Measurements from ENCODE around the gene ACTN3.
A peak's percentile ranks its signal among the peaks of the same experiment; 100 is the strongest.

The ACTN3 gene

DNA sequence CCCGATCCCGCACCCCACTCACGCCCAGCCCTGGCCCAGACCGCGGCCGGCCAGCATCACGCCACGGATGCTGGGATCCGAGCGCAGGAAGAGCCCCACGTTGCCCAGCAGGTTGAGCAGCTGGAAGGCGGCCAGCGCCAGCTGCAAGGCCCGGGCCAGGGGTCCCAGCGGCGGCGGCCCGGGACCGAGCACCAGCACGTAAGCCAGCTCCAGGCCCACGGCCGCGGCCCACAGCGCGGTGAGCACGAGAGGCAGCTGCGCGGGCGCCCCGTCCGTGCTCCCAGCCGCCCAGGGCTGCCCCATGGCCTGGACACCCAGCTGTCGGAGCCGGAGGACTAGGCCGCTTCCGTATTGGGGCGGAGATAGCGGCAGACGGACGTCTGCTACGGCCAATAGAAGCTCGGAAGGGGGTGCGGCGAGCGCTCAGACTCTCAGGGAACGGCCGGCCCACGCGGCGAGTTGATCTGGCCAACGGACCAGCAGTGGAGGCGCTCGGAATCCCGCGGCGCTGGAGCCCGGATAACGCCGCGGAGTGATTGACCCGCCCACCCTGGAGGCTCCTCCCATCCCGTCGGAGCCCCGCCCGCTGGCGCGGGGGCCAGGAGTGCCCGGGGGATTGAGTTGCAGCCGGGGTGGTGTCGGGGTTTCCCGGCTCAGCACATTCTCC is 869 bp upstream of the ACTN3 start, which contains the start of gene ZDHHC24:
Gene ZDHHC24 (minus strand): TSS at position 348 of the 667 bp plus-strand sequence. CDS start 45 bp downstream, at position 303.
- DNase-seq = peak; percentile 97

GRCh38 chr11:66546966-66547661 is 411 bp downstream of the ACTN3 start:
- no peak for DNase-seq

DNA sequence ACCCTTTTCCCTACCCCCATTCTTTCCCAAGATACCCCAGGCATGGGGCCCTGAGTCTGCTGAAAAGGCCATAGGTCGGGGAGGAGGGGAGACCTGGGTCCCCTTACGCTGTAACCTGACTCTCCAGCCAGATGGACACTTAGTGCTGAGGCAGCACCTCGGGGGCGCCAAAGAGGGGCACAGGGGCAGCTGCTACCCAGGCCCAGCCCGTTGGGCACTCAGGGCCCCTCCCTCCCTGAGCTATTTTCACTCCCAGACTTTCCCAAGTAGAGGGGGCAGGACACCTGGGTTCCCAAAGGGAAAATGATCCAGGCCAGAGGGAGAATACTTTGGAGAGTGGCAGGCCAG is 933 bp downstream of the ACTN3 start:
- DNase-seq = no peak

DNA sequence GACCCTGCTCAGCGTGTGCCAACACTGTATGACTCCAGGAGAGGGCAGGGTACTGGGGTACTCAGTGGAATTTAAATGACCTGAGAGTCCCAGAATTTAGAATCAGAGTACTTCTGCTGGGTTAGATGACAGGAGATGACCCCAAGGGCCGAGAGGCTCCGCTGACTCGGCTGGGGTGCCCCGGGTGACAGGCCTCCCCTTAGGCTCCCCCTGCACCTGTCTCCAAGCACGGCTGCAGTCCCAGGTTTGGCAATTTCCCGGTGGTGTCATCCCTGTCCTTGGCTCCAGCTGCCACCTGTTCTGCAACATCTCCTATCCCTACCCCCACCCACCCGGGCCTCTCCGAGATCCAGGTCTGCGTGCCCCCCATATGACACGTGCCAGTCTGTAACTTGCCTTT is 1.3 kb downstream of the ACTN3 start:
- DNase-seq = no peak

GRCh38 chr11:66548774-66549630 is 2.3 kb downstream of the ACTN3 start:
- DNase-seq = no peak

GRCh38 chr11:66549696-66550095 is 3.0 kb downstream of the ACTN3 start:
- DNase-seq = no peak

GRCh38 chr11:66550887-66551286 is 4.2 kb downstream of the ACTN3 start:
- no peak for DNase-seq

DNA sequence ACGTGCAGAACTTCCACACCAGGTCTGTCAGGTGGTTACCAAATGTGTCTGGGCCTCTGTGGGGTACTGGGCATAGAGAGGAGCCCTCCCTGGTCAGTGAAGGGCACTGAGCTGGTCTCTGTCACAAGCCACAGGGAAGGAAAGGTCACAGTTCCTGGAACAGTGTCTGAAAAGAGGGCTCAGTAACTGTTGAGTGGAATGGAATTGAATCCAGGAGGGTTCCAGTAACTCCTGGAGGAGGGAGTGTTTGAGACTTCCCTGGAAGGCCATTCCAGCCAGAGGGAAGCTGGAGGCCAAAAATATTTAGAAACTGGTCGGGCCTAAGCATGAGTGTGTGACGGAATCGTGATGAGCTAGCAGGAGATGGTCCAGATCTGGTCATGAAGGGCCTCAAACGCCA is 7.9 kb downstream of the ACTN3 start:
- DNase-seq = no peak

DNA sequence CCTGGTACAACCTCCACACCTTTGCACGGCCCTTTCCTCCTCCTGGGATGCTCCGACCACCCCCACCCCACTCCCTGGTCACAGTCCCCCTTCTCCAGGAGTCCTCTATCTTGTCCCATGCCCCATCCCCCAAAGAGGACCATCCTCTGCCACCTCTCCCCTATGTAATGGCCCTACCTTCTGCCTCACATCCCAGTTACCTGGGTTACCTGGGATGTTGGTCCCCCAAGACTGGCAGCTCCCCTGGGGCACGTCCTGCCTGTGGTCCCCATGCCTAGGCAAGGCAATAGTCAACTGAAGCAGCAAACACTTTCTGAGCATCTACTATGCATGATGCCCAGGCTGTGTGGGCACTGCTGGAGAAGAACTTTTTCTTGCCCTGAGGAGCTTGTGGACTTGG is 8.7 kb downstream of the ACTN3 start:
- no peak for DNase-seq

GRCh38 chr11:66556086-66556485 is 9.4 kb downstream of the ACTN3 start:
- no peak for DNase-seq

GRCh38 chr11:66557733-66558326 is 11.1 kb downstream of the ACTN3 start:
- no peak for DNase-seq

GRCh38 chr11:66559142-66559865 is 12.6 kb downstream of the ACTN3 start:
- DNase-seq = no peak

DNA sequence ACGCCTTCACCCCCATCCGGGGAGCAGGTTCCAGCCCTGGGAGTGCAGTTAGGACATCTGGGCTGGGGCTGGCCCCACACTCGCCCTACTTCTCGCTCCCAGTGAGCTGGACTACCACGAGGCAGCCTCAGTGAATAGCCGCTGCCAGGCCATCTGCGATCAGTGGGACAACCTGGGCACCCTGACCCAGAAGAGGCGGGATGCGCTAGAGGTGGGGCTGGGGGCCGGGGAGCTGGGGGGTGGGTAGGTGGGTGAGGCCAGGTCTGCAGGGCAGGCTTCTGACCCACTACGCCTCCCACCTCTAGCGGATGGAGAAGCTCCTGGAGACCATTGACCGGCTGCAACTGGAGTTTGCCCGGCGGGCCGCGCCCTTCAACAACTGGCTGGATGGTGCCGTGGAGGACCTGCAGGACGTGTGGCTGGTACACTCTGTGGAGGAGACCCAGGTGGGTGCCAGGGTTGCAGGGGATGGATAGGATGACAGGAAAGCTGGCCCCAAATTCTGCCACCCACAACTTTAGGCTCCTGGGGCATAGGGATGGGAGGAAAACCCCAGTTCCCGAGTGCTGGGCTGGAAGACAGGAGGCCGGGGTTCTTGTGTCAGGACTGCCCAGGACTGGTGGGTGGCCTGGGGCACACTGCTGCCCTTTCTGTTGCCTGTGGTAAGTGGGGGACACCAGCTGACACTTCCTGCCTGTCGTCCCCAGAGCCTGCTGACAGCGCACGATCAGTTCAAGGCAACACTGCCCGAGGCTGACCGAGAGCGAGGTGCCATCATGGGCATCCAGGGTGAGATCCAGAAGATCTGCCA is 13.4 kb downstream of the ACTN3 start:
- DNase-seq = no peak

DNA sequence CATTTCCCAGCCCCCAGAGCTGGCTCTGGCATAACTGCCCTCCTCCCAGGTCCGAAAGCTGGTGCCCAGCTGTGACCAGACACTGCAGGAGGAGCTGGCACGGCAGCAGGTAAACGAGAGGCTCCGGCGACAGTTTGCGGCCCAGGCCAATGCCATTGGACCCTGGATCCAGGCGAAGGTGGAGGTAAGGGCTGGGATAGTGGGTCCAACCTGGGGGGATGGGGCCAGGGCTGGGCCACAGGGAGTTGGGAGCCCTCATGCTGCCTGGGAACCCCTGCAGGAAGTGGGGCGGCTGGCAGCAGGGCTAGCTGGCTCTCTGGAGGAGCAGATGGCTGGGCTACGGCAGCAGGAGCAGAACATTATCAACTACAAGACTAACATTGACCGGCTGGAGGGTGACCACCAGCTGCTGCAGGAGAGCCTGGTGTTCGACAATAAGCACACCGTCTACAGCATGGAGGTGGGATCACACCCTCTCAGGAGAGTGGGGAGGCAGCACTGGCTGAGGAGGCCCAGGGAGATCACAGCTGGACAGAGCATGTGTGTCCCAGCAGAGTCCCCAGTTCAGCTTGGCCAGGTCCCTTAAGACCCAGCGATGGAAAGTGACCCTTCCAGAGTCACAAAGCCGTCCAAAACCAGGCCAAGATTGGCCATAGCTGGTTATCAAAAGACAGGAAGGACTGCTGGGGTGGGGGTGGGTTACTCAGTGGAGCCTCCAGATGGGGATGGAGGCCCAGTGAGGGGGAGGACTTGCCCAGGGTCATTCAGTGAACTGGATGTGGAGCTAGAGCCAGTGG is 14.7 kb downstream of the ACTN3 start:
- DNase-seq = no peak

- DNase-seq = no peak
These were observed 15.2 kb downstream of the ACTN3 start for GRCh38 chr11:66561975-66562248.

GRCh38 chr11:66562275-66562674 is 15.6 kb downstream of the ACTN3 start:
- no peak for DNase-seq

GRCh38 chr11:66562907-66563583 is 16.3 kb downstream of the ACTN3 start:
- DNase-seq = no peak

DNA sequence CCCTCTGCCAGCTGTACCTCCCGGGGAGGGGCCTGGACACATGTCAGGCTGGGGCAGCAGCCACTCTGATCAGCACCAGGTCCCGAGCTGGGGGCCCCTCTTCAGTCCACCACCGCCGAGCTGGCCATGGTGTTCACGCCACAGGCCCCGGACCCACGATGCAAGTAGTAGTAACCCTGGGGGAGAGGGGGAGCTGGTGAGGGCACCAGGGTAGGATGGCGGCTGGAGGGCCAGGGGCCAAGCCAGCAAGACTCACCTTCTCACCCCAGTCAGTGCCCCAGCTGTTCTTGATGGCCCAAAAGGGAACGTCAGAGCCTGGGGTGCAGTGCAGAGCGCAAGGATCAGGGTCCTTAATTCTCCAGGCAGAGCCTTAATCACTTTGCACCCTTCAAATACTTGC is 17.1 kb downstream of the ACTN3 start:
- no peak for DNase-seq

GRCh38 chr11:66564538-66564937 is 17.8 kb downstream of the ACTN3 start:
- DNase-seq = no peak

DNA sequence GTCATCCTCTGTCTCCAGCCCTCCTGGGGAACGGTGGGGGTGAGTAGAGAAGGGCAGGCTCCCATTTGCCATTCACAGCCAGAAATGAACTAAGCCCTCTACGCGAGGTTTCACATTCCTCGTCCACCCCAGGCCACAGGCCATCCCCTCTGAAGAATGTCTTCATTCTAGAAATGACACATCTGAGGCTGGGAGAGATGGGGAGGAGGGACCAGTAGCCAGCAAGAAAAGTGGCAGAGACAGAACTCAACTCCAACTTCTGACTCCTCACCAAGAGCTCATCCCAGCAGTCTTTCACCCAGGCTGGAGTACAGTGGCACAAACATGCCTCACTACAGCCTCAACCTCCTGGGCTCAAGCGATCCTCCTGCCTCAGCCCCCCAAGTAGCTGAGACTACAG is 18.3 kb downstream of the ACTN3 start:
- no peak for DNase-seq
